Activated T-cell treated with anti-CD3 and anti-CD28 coated beads, Interleukin-2, amount 50 U/mL, for 48 hours (primary cell): ENCODE data around the gene CAMK1D.

Experiments
- DNase-seq, 2 experiments: peaks; one replicate each; pipeline ENCODE4 v3.0.0-alpha.2; 2020

CAMK1D gene

GRCh38 chr10:12376211-12376610 is 26.9 kb downstream of the CAMK1D start:
- no peak for DNase-seq

- DNase-seq: no peak
Observed at GRCh38 chr10:12377658-12378290, 28.4 kb downstream of the CAMK1D start.

GRCh38 chr10:12380999-12381398 is 31.7 kb downstream of the CAMK1D start:
- DNase-seq: no peak

GRCh38 chr10:12381536-12382156 is 32.3 kb downstream of the CAMK1D start:
- peak in 1 of 2 experiments; percentile 17 for DNase-seq

- no peak for DNase-seq
Observed at GRCh38 chr10:12382157-12382548, 32.8 kb downstream of the CAMK1D start.

GRCh38 chr10:12382956-12383531 is 33.7 kb downstream of the CAMK1D start:
- DNase-seq: no peak

- no peak for DNase-seq
Observed at GRCh38 chr10:12384906-12385305, 35.6 kb downstream of the CAMK1D start.

GRCh38 chr10:12387561-12388210 is 38.3 kb downstream of the CAMK1D start:
- peak in 1 of 2 experiments; percentile 14 for DNase-seq

- peak in 1 of 2 experiments; percentile 16 for DNase-seq
Observed at GRCh38 chr10:12388671-12389070, 39.3 kb downstream of the CAMK1D start.

- DNase-seq: peak in 1 of 2 experiments; percentile 17
Observed at GRCh38 chr10:12389154-12389734, 39.9 kb downstream of the CAMK1D start.

GRCh38 chr10:12390733-12391132 is 41.4 kb downstream of the CAMK1D start:
- DNase-seq: peak; percentile 14 to 16

GRCh38 chr10:12391206-12391605 is 41.9 kb downstream of the CAMK1D start:
- DNase-seq: no peak

GRCh38 chr10:12393831-12394230 is 44.5 kb downstream of the CAMK1D start:
- DNase-seq: peak in 1 of 2 experiments; percentile 11

- peak in 1 of 2 experiments; percentile 14 for DNase-seq
Observed at GRCh38 chr10:12394241-12395033, 45.1 kb downstream of the CAMK1D start.

- DNase-seq: peak in 1 of 2 experiments; percentile 12
Observed at GRCh38 chr10:12396093-12396492, 46.7 kb downstream of the CAMK1D start.

GRCh38 chr10:12396567-12396966 is 47.2 kb downstream of the CAMK1D start:
- DNase-seq: peak in 1 of 2 experiments; percentile 11

- DNase-seq: peak in 1 of 2 experiments; percentile 4
Observed at GRCh38 chr10:12397147-12397896, 48.0 kb downstream of the CAMK1D start.

- no peak for DNase-seq
Observed at GRCh38 chr10:12397941-12398340, 48.6 kb downstream of the CAMK1D start.

GRCh38 chr10:12400266-12400931 is 51.1 kb downstream of the CAMK1D start:
- DNase-seq: peak in 1 of 2 experiments; percentile 10

- DNase-seq: peak in 1 of 2 experiments; percentile 6
Observed at GRCh38 chr10:12401466-12401865, 52.1 kb downstream of the CAMK1D start.

GRCh38 chr10:12403119-12403518 is 53.8 kb downstream of the CAMK1D start:
- DNase-seq: peak in 1 of 2 experiments; percentile 10
